ENCODE results near the gene RGS18.

RGS18 gene

GRCh38 chr1:192224396-192224795 lies 66.1 kb downstream of the RGS18 start:
- no peak overlapping the region for H3K27ac ChIP-seq (ENCODE audit: extremely low read depth, low read depth, low read length)
- POLR2A ChIA-PET: no interaction called here
- no peak overlapping the region for H3K4me3 ChIP-seq (ENCODE audit: low read depth, low read length)
- no peaks in the 10 kb centered on the region for H3K36me3 ChIP-seq (ENCODE audit: control insufficient read depth in 2 of 2, insufficient read depth in 1 of 2, low read length in 2 of 2)
- no peaks in the 10 kb centered on the region for H3K4me1 ChIP-seq (ENCODE audit: control insufficient read depth, insufficient read depth, low read length)
- H3K9me3 ChIP-seq (ENCODE audit: control insufficient read depth, insufficient read depth, low read depth, low read length): no peaks in the 10 kb centered on the region
- TF ChIP-seq ZNF596 (tag by site-specific recombination; IDR thresholded peaks at IDR 0.05) (no peak), ZNF521 (tag by site-specific recombination; IDR thresholded peaks at IDR 0.05) (no peak), ZBTB1 (tag by site-specific recombination; IDR thresholded peaks at IDR 0.05) (no peak), ZNF324 (tag by site-specific recombination; IDR thresholded peaks at IDR 0.05) (no peak), ZNF610 (tag by site-specific recombination; IDR thresholded peaks at IDR 0.05; ENCODE audit: borderline replicate concordance) (no peak), ZNF280C (tag by site-specific recombination; IDR thresholded peaks at IDR 0.05) (no peak), ZNF629 (tag by site-specific recombination; IDR thresholded peaks at IDR 0.05) (no peak), ZNF23 (tag by site-specific recombination; IDR thresholded peaks at IDR 0.05; ENCODE audit: borderline replicate concordance) (no peak), ZNF785 (tag by site-specific recombination; IDR thresholded peaks at IDR 0.05) (no peak), KLF16 (tag by site-specific recombination; IDR thresholded peaks at IDR 0.05) (no peak), ZBTB17 (tag by site-specific recombination; IDR thresholded peaks at IDR 0.05) (no peak), ZFHX2 (tag by site-specific recombination; conservative IDR thresholded peaks at IDR 0.05) (no peak), ZNF571 (tag by site-specific recombination; IDR thresholded peaks at IDR 0.05) (no peak), ZNF335 (tag by site-specific recombination; conservative IDR thresholded peaks at IDR 0.05) (no peak), GLIS1 (tag by site-specific recombination; IDR thresholded peaks at IDR 0.05) (no peak)
- TF ChIP-seq, protein P1, sequence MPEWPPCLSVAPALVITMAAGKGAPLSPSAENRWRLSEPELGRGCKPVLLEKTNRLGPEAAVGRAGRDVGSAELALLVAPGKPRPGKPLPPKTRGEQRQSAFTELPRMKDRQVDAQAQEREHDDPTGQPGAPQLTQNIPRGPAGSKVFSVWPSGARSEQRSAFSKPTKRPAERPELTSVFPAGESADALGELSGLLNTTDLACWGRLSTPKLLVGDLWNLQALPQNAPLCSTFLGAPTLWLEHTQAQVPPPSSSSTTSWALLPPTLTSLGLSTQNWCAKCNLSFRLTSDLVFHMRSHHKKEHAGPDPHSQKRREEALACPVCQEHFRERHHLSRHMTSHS (tag by site-specific recombination; IDR thresholded peaks at IDR 0.05): no peak
- CTCF ChIA-PET: no interaction called here

DNA sequence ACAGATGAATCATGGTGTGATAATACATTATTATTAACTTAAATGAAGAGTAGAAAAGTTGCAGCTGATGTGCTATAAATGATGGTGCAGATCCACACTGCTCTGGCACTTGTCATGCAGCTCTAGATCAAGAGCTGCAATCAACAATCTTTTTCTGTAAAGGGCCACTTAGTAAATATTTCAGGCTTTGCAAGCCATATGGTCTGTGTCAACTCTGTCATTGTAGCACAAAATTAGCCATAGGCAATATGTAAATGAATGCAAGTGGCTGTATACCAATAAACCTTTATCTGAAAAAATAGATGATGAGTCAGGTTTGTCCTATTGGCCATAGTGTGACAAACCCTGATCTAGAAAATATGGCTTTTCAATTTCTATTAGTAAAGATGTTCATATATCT lies 66.6 kb downstream of the RGS18 start:
- H3K4me1 ChIP-seq (ENCODE audit: control insufficient read depth, insufficient read depth, low read length): no peaks in the 10 kb centered on the region
- no peak overlapping the region for H3K27ac ChIP-seq (ENCODE audit: extremely low read depth, low read depth, low read length)
- ChIA-PET CTCF (no interaction called here), POLR2A (no interaction called here)
- H3K36me3 ChIP-seq (ENCODE audit: control insufficient read depth in 2 of 2, insufficient read depth in 1 of 2, low read length in 2 of 2): no peaks in the 10 kb centered on the region
- H3K4me3 ChIP-seq (ENCODE audit: low read depth, low read length): no peak overlapping the region
- no peaks in the 10 kb centered on the region for H3K9me3 ChIP-seq (ENCODE audit: control insufficient read depth, insufficient read depth, low read depth, low read length)
- TF ChIP-seq HOXC10 (CRISPR knock-in tag; IDR thresholded peaks at IDR 0.05): no peak
- no peak for TF ChIP-seq ZNF324 (tag by site-specific recombination; IDR thresholded peaks at IDR 0.05)
- TF ChIP-seq ZNF184 (tag by site-specific recombination; IDR thresholded peaks at IDR 0.05): no peak
- TF ChIP-seq ZNF76 (tag by site-specific recombination; IDR thresholded peaks at IDR 0.05; ENCODE audit: borderline replicate concordance, low read depth): no peak
- TF ChIP-seq ZNF768 (tag by site-specific recombination; IDR thresholded peaks at IDR 0.05): no peak
- TF ChIP-seq ZNF174 (tag by site-specific recombination; IDR thresholded peaks at IDR 0.05): no peak
- TF ChIP-seq ZNF473 (tag by site-specific recombination; IDR thresholded peaks at IDR 0.05): no peak
- no peak for TF ChIP-seq ZNF777 (tag by site-specific recombination; IDR thresholded peaks at IDR 0.05; ENCODE audit: borderline replicate concordance)
- no peak for TF ChIP-seq ZNF549 (tag by site-specific recombination; IDR thresholded peaks at IDR 0.05)
- TF ChIP-seq ZNF157 (tag by site-specific recombination; IDR thresholded peaks at IDR 0.05): no peak
- no peak for TF ChIP-seq OVOL3 (tag by site-specific recombination; IDR thresholded peaks at IDR 0.05)
- TF ChIP-seq ZNF791 (tag by site-specific recombination; IDR thresholded peaks at IDR 0.05): no peak
- TF ChIP-seq ZNF561 (tag by site-specific recombination; IDR thresholded peaks at IDR 0.05; ENCODE audit: borderline replicate concordance): no peak
